IMR-90 (cell line): ENCODE results near the gene C1orf116. TPM values are rescaled to one million over a fixed set of nuclear protein-coding genes. Genes with fewer than 3 reads are reported as not detected.

ENCODE experiments used
- ATAC-seq: fragments of 200-7000 bp; cut with Tn5 transposase; 2 replicates; pipeline ENCODE4 v1.9.1; 2020; ENCODE audit warnings: low read depth, mild to moderate bottlenecking, moderate library complexity
- BruUV-seq: library from RNA; stranded (reverse); fragments of 400-500 nt; replicated peaks from 2 replicates; lab custom pipeline; 2021; lab: Mats Ljungman, UMichigan
- CTCF ChIA-PET: fragments of 300-600 bp; formaldehyde crosslinking; extraction: SDS; loops from one replicate; lab custom pipeline; 2021; ENCODE audit warnings: antibody characterized with exemption; lab: Yijun Ruan, JAX
- POLR2A ChIA-PET: fragments of 300-600 bp; sonication (Branson Sonifier 250); formaldehyde crosslinking; loops from one replicate; lab custom pipeline; 2022; ENCODE audit warnings: antibody characterized with exemption; ENCODE audit not compliant: unreplicated experiment; lab: Charles Lee
- DNase-seq: peaks from one replicate; pipeline ENCODE4 v3.0.0; 2013
- H2AFZ ChIP-seq: replicated peaks from 2 replicates; pipeline ENCODE3; 2013; ENCODE audit warnings: low read length, mild to moderate bottlenecking; ENCODE audit not compliant: poor library complexity
- H2AK5ac ChIP-seq: 2 replicates; pipeline ENCODE4 v1.6.1; 2013; ENCODE audit warnings: low read depth, low read length, inconsistent platforms
- H2AK9ac ChIP-seq: replicated peaks from 2 replicates; pipeline ENCODE3; 2013; ENCODE audit warnings: mild to moderate bottlenecking, low read depth, low read length, moderate library complexity; ENCODE audit not compliant: poor library complexity
- H2BK120ac ChIP-seq: 2 replicates; pipeline ENCODE4 v1.6.1; 2013; ENCODE audit warnings: low read depth, low read length, inconsistent platforms
- H2BK15ac ChIP-seq: 3 replicates; pipeline ENCODE4 v1.6.1; 2013; ENCODE audit warnings: low read depth, low read length, inconsistent platforms
- H2BK20ac ChIP-seq: 2 replicates; pipeline ENCODE4 v1.6.1; 2013; ENCODE audit warnings: low read depth, mild to moderate bottlenecking, inconsistent platforms, low read length, moderate library complexity
- H2BK5ac ChIP-seq: 2 replicates; pipeline ENCODE4 v1.6.1; 2013; ENCODE audit warnings: mild to moderate bottlenecking, low read depth, low read length, inconsistent platforms; ENCODE audit not compliant: poor library complexity, severe bottlenecking
- H3K14ac ChIP-seq: replicated peaks from 2 replicates; pipeline ENCODE4 v1.6.1; 2013; ENCODE audit warnings: low read depth, low read length, inconsistent platforms
- H3K18ac ChIP-seq: 2 replicates; pipeline ENCODE4 v1.6.1; 2013; ENCODE audit warnings: low read depth, low read length, control low read depth
- H3K23ac ChIP-seq: 2 replicates; pipeline ENCODE4 v1.6.1; 2013; ENCODE audit warnings: low read depth, low read length, inconsistent platforms
- H3K27ac ChIP-seq: 2 replicates; pipeline ENCODE4 v1.5.1; 2013; ENCODE audit warnings: mild to moderate bottlenecking, control low read depth, low read length; ENCODE audit not compliant: insufficient read depth
- H3K27me3 ChIP-seq: 2 replicates; pipeline ENCODE4 v1.6.1; 2013; ENCODE audit warnings: low read length; ENCODE audit not compliant: control insufficient read depth, insufficient read depth
- H3K36me3 ChIP-seq: 2 replicates; pipeline ENCODE4 v1.6.1; 2013; ENCODE audit warnings: low read length, mixed read lengths; ENCODE audit not compliant: control insufficient read depth, insufficient read depth
- H3K4ac ChIP-seq: 2 replicates; pipeline ENCODE4 v1.6.1; 2013; ENCODE audit warnings: low read depth, low read length, inconsistent platforms
- H3K4me1 ChIP-seq: 2 replicates; pipeline ENCODE4 v1.6.1; 2013; ENCODE audit warnings: low read length, mixed read lengths; ENCODE audit not compliant: control insufficient read depth, insufficient read depth
- H3K4me2 ChIP-seq: 2 replicates; pipeline ENCODE4 v1.6.1; 2013; ENCODE audit warnings: low read depth, mild to moderate bottlenecking, control low read depth, low read length, moderate library complexity
- H3K4me3 ChIP-seq: 2 replicates; pipeline ENCODE4 v1.5.1; 2013; ENCODE audit warnings: low read depth, mild to moderate bottlenecking, control low read depth, low read length, moderate library complexity; ENCODE audit not compliant: insufficient read depth
- H3K56ac ChIP-seq: 2 replicates; pipeline ENCODE4 v1.6.1; 2013; ENCODE audit warnings: low read length, inconsistent platforms; ENCODE audit not compliant: insufficient read depth; ENCODE audit errors: extremely low read depth
- H3K79me1 ChIP-seq, 2 experiments: 2 replicates each; pipeline ENCODE4 v1.6.1; 2013; ENCODE audit warnings: low read length in 2 of 2, inconsistent platforms in 1 of 2, low read depth in 1 of 2
- H3K9ac ChIP-seq: 2 replicates; pipeline ENCODE4 v1.6.1; 2013; ENCODE audit warnings: low read depth, low read length, control low read depth
- H3K9me1 ChIP-seq: 2 replicates; pipeline ENCODE4 v1.6.1; 2013; ENCODE audit warnings: low read length, inconsistent platforms; ENCODE audit not compliant: insufficient read depth
- H3K9me3 ChIP-seq: 2 replicates; pipeline ENCODE4 v1.6.1; 2013; ENCODE audit warnings: low read length; ENCODE audit not compliant: control insufficient read depth, insufficient read depth
- H4K20me1 ChIP-seq: 2 replicates; pipeline ENCODE4 v1.6.1; 2013; ENCODE audit warnings: low read length, inconsistent platforms; ENCODE audit not compliant: insufficient read depth
- H4K5ac ChIP-seq: 2 replicates; pipeline ENCODE4 v1.6.1; 2013; ENCODE audit warnings: mild to moderate bottlenecking, low read depth, low read length, control low read depth
- H4K8ac ChIP-seq, 2 experiments: 2 replicates each; pipeline ENCODE4 v1.6.1; 2013; ENCODE audit warnings: low read depth in 2 of 2, low read length in 2 of 2, control low read depth in 1 of 2, inconsistent platforms in 1 of 2
- H4K91ac ChIP-seq: 2 replicates; pipeline ENCODE4 v1.6.1; 2013; ENCODE audit warnings: low read depth, low read length, inconsistent platforms; ENCODE audit not compliant: insufficient read depth
- BHLHE40 ChIP-seq: fragments of 150-350 bp; IDR thresholded peaks from 2 replicates; pipeline ENCODE4 v1.6.1; 2016; ENCODE audit warnings: mild to moderate bottlenecking, low read depth, low read length
- CHD1 ChIP-seq: IDR thresholded peaks from 2 replicates; pipeline ENCODE4 v1.6.1; 2012; ENCODE audit warnings: low read depth, low read length, improper control_type of control experiment
- CTCF ChIP-seq: conservative IDR thresholded peaks from 2 replicates; pipeline ENCODE4 v1.5.1; 2012; ENCODE audit warnings: mild to moderate bottlenecking, low read depth, low read length, improper control_type of control experiment
- ELK1 ChIP-seq: fragments of 150-350 bp; IDR thresholded peaks from 2 replicates; pipeline ENCODE4 v1.6.1; 2016; ENCODE audit warnings: low read depth, mild to moderate bottlenecking, low read length, moderate library complexity, borderline replicate concordance
- FOS ChIP-seq: fragments of 150-350 bp; IDR thresholded peaks from 2 replicates; pipeline ENCODE4 v1.6.1; 2016; ENCODE audit warnings: low read depth, low read length
- MAFK ChIP-seq: IDR thresholded peaks from 2 replicates; pipeline ENCODE4 v1.6.1; 2012; ENCODE audit warnings: low read depth, low read length, improper control_type of control experiment
- MXI1 ChIP-seq: IDR thresholded peaks from 2 replicates; pipeline ENCODE4 v1.6.1; 2012; ENCODE audit warnings: low read depth, mild to moderate bottlenecking, low read length, moderate library complexity, borderline replicate concordance
- POLR2A ChIP-seq: IDR thresholded peaks from 2 replicates; pipeline ENCODE4 v1.6.1; 2012; ENCODE audit warnings: mild to moderate bottlenecking, low read depth, low read length
- RAD21 ChIP-seq: IDR thresholded peaks from 2 replicates; pipeline ENCODE4 v1.6.1; 2012; ENCODE audit warnings: low read length, improper control_type of control experiment
- RCOR1 ChIP-seq: IDR thresholded peaks from 2 replicates; pipeline ENCODE4 v1.6.1; 2012; ENCODE audit warnings: mild to moderate bottlenecking, low read length, improper control_type of control experiment; ENCODE audit not compliant: insufficient replicate concordance
- RFX5 ChIP-seq: IDR thresholded peaks from 2 replicates; pipeline ENCODE4 v1.8.0; 2012; ENCODE audit warnings: low read depth, mild to moderate bottlenecking, low read length, moderate library complexity
- SMC3 ChIP-seq: fragments of 150-350 bp; IDR thresholded peaks from 2 replicates; pipeline ENCODE4 v1.6.1; 2016; ENCODE audit warnings: low read depth, mild to moderate bottlenecking, antibody characterized with exemption, low read length, moderate library complexity
- USF2 ChIP-seq: fragments of 150-350 bp; IDR thresholded peaks from 2 replicates; pipeline ENCODE4 v1.6.1; 2017; ENCODE audit warnings: mild to moderate bottlenecking, antibody characterized with exemption, low read length, low read depth
- WGBS, 2 experiments: methylation state at CpG; one replicate each; pipeline versions ENCODE4 v1.1.5 to v1.1.7; 2013; ENCODE audit warnings: missing lambda C conversion rate in 2 of 2; ENCODE audit not compliant: insufficient read length in 1 of 2; ENCODE audit errors: extremely low coverage in 2 of 2; 5-methylcytosine and 5-hydroxymethylcytosine counted together
- dilution Hi-C: fragments of 300-500 bp; cut with HindIII; formaldehyde crosslinking; loops from one replicate; pipeline ENCODE4 v1.14.3; 2018; ENCODE audit warnings: low sequenced_read_pairs; ENCODE audit not compliant: unreplicated experiment
- in situ Hi-C: fragments of 300-500 bp; cut with MboI; formaldehyde crosslinking; loops from 3 replicates; pipeline ENCODE4 v1.14.3; 2019; ENCODE audit warnings: low sequenced_read_pairs, inconsistent platforms, mixed read lengths
- intact Hi-C: fragments of 100-400 bp; cut with micrococcal nuclease; formaldehyde crosslinking; loops from 2 replicates; pipeline ENCODE4 v1.10.0; 2022
- polyA plus RNA-seq, 3 experiments: library from polyadenylated mRNA; depleted of rRNA; stranded (reverse); fragments of >200 nt; gene quantifications; 2 replicates each; pipeline ENCODE4 v1.2.3, GENCODE V29; 2012; ENCODE audit warnings: low replicate concordance in 1 of 3
- total RNA-seq: library from RNA; depleted of rRNA; stranded (reverse); fragments of >200 nt; gene quantifications from 2 replicates; pipeline ENCODE4 v1.2.3, GENCODE V29; 2012

C1orf116 gene
- total and polyA plus RNA-seq, 2 of the 4 experiments (the other 2 are of a cell fraction) = under 0.01 to 0.03 TPM

GRCh38 chr1:207054491-207054890 lies 21.9 kb upstream of the C1orf116 start:
- Histone ChIP-seq H2AFZ (no peak overlapping the region), H3K4ac (no peak overlapping the region), H3K27ac (no peak overlapping the region), H3K18ac (no peak overlapping the region), H2BK5ac (no peak overlapping the region), H2BK20ac (no peak overlapping the region), H2AK5ac (no peak overlapping the region), H3K4me3 (no peak overlapping the region), H3K56ac (no peak overlapping the region), H3K36me3 (no peaks in the 10 kb centered on the region), H2AK9ac (no peak overlapping the region), H2BK15ac (no peak overlapping the region), H4K20me1 (peaks cover 3% of the 10 kb centered on the region; the same call in 1 of the 2 replicates), H3K9ac (no peak overlapping the region), H3K4me2 (no peak overlapping the region), H3K27me3 (peaks cover 7% of the 10 kb centered on the region), H3K14ac (no peak overlapping the region), H3K23ac (no peak overlapping the region), H3K9me3 (no peaks in the 10 kb centered on the region), H3K9me1 (peaks cover 7% of the 10 kb centered on the region), H3K79me1 (peaks cover 1 to 15% of the 10 kb centered on the region in 2 experiments; a peak in 3 of 4 replicates), H3K4me1 (peaks cover 2% of the 10 kb centered on the region; the same call in 1 of the 2 replicates), H4K5ac (no peak overlapping the region), H2BK120ac (no peak overlapping the region), H4K91ac (no peak overlapping the region), H4K8ac (no peak overlapping the region)
- dilution Hi-C loops = no loop called here
- no peak for ATAC-seq
- WGBS, 2 experiments = no CpG with 5 or more reads among the region's 2 CpGs
- DNase-seq = no peak
- intact Hi-C loops = no loop called here
- in situ Hi-C loops = no loop called here
- BruUV-seq = no TSS peak
- ChIA-PET CTCF (no interaction called here), POLR2A (no interaction called here)
- TF ChIP-seq USF2 (no peak), POLR2A (no peak), RAD21 (no peak), BHLHE40 (no peak), FOS (no peak), SMC3 (no peak), RFX5 (no peak), RCOR1 (no peak), MAFK (no peak), CTCF (no peak), CHD1 (no peak), MXI1 (no peak), ELK1 (no peak)
